Measurements from ENCODE around the gene NOC2L.
A peak's percentile ranks its signal among the peaks of the same experiment; 100 is the strongest.

The NOC2L gene

DNA sequence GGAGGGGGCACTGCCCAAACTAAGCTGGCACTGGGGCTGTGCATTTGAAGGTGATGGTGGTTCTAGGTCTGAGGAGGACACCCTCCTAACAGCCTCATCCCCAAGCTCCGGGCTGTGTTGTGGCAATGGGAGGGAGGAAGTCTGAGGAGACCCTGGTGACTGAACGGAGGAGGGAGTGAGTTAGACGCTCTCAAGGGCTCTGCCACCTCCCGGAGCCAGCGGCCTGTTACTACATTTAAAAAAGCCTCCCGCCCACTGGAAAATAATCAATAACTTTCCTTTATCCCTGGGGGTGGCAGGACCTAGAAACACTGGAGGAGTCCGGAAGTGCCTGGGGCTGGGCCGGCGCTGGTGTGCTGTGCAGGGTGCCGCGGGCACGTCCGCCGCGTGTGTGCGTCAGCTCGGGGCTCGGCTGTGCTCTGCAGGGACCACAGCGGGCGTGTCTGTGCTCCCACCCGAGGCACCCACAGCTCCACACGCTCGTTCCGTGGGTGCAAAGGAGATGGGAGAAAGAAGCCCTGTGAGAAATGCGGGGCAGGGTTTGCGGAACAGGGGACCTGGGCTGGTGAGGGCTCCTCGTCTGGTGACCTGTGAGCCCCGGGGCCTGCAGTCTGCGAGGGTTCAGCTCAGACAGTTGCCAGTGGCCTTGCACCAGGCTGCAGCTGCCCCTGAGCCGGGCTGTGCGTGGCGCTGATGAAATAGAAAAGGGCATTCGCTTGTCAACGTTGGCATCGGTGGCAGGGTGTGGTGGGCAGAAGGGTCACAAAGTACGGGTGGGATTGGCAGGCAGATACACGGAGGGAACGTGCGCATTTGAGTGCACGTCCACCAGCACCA, 30.0 kb downstream of the NOC2L start:
- no peak for DNase-seq

DNA sequence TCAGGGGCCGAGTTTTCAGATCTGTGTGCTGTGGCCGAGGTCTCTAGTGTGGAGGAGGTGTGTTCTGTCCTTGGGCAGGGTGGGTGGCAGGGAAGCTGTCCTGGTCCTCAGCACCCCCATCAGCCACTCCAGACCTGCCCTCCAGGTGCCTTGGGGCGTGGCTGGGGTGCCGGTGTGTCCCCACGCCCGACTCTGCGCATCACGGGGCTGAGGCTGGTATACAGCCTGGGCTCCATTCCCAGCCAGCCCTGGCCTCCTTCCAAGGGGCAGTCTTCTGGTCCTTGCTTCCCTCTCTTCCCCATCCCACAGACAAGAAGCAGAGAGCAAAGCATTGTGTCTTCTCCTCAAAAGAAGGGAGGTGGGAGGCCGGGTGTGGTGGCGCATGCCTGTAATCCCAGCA, 31.3 kb downstream of the NOC2L start:
- no peak for DNase-seq

DNA sequence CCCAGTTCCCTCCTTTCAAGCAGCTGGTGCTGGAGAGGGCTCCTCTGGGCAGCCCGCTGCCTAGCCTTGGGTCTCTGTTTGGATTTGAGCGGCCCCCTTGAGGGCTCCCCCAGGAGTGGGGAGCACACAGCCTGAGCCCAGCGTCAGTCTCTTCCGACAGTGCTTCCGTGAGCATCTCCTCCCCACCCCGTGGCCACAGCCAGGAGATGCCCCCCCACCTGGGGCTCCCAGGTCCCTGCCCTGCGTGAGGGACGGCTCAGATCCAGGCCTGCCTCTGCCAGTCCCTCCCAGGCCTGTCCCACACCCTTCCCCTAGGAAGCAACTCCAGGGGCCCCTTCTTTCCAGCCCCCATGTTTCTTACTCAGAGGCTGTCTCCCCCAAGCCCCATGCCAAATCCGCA, 31.8 kb downstream of the NOC2L start:
- DNase-seq, result no peak

DNA sequence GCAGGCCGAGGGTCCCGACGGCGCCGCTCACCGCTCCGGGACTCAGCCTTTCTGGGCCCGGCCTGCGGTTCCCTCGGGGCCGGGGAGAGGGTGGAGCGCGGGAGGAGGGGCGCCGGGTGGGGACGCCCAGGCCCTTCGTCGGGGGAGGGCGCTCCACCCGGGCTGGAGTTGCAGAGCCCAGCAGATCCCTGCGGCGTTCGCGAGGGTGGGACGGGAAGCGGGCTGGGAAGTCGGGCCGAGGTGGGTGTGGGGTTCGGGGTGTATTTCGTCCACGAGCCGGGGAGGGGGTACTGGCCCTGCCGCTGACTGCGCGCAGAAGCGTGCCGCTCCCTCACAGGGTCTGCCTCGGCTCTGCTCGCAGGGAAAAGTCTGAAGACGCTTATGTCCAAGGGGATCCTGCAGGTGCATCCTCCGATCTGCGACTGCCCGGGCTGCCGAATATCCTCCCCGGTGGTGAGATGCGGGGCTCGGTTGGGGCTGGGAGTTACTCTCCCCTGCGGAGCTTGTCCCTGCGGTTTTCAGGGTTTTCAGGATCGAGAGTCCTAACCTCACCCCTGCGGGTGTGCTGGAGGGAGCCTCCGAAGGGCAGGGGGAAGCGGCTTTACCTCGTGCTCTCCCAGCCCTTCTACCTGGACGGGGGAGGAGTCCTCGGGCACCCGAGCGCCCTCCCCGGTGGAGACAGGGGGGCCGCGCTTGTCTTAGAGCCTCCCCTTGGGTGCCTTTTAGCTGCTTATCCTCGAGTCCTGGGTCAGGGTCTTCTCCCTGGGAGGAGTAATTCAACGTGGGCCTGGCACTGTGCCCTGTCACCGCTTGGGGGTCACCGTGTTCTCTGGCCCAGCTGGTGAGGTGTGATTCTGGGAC, 33.3 kb downstream of the NOC2L start:
- no peak for DNase-seq

DNA sequence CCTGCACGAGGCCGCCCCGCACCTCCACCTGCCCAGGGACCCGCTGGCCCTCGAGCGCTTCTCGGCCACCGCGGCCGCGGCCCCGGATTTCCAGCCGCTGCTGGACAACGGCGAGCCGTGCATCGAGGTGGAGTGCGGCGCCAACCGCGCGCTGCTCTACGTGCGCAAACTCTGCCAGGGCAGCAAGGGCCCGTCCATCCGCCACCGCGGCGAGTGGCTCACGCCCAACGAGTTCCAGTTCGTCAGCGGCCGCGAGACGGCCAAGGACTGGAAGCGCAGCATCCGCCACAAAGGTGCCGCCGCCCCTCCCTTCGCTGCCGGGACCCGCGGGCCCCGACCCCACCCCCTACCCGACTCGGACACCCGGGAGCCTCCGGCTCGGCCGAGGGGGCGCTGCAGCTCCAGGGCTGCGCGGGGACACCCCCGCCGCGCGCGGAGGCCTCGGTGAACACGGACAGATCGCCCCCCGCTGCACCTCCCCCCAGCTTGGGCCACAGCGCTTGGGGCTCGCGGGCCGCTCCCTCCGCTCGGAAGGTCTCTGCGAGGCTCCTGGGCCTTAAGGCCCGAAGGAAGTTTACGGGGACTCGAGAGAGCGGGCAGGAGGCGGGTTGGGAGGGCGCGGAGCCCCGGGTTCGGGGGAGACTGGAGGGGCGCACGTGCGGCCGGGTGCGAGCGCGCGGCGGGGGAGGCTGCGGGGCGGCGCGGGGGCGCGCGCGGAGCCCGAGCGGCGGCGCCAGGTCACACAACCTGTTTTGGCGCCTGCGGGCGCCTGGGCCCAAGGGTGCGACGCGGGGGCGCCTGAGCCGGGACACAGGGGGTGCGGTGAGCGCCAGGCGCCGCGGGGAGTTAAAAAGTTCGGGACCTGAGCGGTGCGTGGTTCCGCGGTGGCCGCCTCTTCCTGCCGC, 34.1 kb downstream of the NOC2L start:
- DNase-seq, result no peak

DNA sequence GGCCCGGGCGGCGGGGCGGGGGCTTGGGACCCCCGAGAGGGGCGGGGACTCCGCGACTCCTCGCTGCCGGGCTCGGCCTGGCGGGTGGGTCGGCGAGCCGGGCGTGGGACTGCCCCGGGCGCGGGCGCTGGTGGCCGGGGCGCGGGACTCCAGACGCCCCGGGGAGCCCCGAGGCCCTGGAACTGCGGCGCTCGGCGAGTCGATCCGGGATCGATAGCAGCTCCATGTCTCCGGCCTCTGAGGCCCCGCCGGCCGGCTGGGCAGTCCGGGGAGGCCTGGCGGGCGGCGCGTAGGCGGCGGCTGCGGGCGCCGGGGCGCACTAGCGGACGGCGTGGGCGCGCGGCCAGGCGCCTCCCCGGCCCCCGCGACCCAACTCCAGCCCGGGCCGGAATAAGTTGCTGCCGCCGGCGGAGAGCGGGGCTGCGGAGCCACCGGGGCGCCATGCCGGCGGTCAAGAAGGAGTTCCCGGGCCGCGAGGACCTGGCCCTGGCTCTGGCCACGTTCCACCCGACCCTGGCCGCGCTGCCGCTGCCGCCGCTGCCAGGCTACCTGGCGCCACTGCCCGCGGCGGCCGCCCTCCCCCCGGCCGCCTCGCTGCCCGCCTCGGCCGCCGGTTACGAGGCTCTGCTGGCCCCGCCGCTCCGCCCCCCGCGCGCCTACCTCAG, 34.9 kb downstream of the NOC2L start:
- no peak for DNase-seq

DNA sequence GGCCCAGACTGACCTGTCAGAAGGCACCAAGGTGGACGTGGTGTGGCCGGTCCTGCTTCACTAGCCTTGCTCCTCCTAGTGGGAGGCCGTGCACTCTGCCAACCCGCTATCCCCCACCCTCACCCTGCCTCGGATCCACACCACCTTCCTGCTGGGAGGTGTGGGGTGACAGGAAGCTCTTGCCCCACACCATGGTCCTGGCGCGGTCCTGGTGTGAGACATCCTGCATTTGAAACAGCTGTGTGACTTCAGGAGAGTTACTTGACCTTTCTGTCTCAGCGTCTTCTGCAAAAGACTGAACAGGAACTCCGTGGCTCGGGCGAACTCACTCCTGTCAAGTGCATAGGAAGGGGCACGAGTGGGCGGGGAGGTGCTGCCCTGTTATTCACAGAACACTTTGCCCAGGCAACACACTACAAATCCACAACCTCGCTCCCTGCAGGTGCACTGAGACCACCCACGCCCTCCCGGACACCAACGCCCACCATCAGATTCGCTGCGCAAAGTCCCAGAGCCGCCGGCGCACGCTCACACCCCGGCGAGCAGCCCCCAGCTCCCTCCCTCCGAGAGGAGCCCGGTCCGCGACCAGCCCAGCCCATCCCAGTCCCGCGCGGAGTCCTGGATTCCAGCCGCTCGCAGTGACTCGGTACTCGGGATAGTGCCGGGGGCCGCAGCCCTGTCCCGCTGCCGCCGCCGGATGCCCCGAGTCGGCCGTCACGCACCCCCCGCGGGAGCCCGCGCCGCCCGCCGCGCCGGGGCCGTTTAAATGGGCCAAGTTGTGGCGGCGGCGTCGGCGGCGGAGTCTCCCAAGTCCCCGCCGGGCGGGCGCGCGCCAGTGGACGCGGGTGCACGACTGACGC, 35.7 kb downstream of the NOC2L start, which contains the start of gene SAMD11:
TSS of gene SAMD11 (plus strand) at position 793 of the 860 bp plus-strand sequence. CDS start 509 bp downstream, outside the sequence.
- DNase-seq, result peak in 3 of 5 donors; percentile 41 to 59 (median 46)

DNA sequence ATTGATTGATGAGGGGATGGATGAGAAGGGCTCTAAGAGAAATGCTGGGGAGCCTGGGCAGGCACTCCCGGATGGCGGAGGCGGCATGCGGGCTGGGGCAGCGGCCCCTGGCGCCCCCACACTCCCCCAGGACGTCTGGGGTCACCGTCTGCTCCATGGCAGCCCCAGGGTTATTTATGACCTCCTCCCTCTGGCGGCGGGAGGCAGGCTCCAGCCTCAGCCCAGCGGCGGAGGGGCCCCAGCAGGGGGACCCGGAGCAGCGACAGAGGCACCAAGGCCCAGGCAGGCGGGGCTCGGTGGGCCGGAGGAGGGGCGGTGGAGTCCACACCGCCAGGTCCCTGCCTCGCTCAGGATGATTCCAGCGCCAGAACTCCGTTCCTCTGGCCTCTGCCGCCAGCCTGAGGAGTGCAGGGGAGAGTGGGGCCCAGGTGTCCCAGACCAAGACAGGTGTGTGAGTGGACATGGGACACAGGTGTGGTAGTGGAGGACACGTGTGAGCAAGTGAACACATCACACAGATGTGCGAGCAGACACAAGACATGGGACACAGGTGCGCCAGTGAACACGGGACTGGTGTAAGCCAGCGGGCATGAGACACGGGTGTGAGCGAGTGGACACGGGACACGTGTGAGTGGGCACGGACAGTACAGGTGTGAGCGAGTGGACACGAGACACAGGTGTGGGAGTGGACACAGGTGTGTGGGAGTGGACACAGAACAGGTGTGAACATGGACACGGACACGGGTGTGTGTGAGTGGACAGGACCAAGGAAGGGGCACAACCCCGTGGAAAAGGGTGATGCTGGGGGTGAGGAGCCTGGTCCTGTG, 37.8 kb downstream of the NOC2L start:
- peak in 2 of 5 donors; percentile 21 to 32 for DNase-seq

DNA sequence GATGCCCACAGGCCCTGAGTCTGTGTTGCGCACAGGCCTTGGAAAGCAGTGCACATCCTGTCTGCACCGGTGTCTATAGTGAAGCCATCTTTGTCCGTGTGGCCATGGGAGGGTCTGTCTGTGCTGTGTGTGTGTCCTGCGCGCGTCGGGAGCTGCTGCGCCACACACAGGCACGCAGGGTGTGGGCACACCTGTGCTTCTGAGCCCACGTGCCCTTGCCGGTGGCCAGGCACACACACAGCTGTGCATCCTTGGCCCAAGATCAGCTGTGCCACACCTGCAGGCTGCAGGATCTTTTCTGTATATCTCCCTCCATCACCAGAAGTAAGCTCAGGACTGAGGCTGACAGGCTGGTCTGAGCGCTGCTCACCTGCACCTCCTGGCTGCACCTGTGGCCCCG, 38.5 kb downstream of the NOC2L start:
- no peak for DNase-seq

DNA sequence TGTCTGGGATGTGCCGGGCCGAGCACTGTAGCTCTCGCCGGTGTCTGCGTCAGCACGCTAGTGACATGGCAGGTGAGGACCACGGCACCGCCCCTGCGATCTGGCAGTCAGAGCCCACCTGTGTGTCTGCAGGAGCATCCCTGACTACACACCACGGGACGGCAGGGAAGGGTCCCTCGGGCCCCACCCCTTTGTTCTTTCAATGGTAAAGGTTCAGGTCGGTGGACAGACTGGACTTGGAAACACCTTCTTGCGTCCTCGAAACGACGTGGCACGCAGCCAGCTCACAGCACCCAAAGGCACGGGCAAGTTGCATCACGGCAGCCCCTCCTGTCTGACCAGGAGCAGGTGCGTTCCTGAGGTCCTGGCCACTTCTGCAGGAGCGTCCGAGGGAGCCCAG, 39.0 kb downstream of the NOC2L start:
- DNase-seq, result no peak

DNA sequence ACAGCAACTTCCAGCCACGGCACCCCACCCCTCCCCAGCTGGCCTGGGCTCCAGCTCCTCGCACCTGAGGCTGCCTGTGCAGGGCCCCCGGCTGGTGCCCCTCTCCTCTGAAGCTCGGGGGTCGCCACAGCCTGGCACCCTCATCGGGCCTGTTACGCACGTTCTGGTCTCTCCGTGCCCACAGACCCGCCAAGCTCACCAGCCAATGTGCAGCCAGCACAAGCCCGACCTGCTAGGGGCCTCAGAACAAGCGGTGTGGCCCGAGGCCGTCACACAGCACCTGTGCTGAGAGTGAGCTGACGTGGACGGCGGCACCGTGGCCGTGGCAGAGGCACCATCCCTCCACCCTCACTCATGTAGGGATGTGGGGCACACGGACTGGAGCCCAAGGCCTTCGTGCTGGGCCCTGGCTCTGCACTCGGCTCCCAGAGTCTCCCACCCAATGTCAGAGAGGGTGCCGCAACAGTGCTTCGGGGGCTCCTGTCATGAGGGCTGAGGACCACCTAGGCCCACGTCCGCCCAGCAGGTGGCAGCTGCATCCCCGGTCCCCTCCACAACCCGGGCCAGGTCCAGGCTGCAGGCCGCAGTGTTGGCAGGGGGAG, 39.7 kb downstream of the NOC2L start:
- DNase-seq, result no peak

DNA sequence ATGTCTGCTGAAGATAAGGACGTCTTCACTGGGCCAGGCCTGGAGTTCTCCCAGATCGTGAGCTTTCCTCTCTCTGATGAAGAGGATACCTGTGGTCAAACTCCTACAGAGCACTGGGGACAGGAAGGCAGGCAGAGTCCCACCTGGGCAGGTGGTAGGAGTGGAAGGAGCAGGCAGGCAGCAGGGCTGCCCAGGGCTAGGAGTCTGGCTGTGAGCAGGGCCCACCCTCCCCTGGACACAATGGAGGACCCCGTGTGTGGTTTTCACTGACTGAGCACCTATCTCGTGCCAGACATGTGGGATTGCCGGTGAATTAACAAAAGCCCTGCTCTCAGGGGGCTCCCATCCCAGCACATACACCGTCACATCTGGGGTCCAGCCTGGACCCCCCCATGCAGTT, 40.2 kb downstream of the NOC2L start:
- no peak for DNase-seq

DNA sequence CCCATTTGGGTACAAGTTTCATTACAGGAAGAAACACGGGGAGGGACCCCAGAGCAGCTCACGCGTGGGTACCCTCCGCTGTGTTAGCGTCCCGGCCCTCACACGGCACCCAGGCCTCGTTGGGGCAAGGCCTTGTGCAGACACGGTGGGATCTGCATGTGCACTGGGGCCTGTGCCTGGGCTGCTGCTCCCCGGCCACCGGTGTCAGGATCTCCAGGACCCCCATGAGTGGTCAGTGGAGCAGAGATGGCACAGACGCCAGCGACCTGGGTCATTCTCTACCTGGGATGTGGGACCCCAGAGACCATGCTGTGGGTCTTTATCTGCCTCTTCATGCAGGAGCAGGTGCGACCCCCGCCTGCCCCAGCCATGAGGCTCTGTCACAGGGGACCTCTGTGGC, 40.7 kb downstream of the NOC2L start:
- no peak for DNase-seq

DNA sequence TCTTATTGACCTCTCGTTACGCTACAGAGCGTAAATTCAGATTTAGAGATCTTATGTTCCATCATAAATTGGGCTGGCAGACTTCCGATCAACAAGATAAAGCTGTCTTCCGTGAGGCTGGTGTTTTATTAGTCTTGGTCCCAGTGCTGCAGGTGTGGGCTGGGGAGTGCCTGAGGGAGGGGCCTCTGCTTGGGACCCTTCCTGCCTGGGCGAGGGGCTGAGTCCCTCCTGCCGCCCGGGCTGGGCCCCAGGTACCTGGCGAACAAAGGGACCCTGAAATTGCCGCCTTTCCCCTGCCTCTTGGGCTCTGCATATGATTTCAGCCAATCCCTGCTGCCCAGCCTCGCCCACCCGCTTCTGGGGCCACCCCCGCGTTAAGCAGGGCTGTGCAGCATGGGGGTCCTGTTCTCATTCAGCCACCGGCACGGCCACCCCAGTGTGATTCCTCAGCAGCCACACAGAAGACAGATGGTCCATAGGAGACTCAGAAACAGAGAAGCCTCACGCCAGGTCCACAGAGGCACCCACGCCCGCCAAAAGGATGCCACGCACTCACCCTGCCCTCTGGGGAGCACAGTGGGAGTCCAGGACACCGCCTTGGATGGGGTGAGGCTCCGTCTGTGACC, 41.5 kb downstream of the NOC2L start:
- no peak for DNase-seq

DNA sequence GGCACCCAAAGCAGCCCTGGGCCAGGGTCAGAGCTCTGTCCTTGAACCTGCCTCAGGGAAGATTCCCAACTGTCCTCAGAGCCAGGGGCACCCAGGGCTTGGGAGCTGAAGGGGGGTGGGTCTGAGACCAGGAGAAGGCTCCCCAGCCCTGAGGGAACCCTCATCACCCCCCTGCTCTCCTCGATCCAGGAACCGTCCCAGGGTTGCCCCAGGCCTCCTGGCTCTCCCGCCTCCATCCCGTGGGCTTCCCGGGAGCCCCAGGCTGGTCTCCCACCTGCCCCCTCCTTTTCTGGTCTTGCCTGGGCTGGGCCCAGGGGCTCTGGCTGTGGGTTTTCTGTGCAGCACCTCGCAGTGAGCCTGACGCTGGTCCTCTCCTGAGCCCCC, 42.0 kb downstream of the NOC2L start:
- no peak for DNase-seq

DNA sequence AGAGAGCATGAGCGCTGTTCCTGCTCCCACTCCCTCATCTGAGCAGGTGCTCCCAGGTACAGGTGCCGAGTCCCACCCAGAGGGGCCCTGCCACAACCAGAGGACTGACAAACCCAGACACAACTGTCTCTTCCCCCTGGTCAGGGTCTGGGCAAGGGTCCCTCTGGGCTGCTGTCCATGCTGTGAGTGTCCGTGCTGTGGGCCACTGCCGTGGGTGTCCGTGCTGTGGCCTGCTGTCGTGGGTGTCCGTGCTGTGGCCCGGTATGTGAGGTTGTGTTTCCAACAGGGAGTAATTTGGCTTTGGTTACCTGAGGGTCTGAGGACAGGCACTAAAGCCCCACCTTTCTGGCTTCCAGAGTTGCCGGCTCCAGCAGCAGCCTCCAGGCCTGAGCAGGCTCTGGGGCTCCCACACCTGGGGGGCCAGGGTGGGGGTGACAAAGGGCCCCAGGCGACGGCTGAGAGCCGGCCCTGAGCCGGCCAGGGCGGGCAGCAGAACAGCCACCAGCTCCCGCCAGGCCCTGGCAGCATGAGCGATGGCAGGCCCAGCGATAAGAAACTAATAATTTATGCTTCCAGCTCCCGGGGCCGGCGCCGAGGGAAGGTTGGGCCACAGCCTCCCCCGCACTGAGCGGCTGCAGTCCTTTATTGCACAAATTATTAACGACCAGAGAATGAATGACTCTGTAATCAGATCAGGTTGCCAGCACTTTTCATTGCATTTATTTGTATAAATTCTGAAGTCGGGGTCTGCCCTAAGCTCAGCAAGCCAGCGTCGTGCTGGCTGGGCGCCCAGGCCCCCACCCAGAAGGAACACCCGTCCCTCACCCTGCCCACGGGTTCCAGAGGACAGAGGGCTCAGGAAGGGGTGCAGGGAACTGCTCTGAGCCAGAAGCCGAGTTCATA, 42.6 kb downstream of the NOC2L start:
- no peak for DNase-seq

DNA sequence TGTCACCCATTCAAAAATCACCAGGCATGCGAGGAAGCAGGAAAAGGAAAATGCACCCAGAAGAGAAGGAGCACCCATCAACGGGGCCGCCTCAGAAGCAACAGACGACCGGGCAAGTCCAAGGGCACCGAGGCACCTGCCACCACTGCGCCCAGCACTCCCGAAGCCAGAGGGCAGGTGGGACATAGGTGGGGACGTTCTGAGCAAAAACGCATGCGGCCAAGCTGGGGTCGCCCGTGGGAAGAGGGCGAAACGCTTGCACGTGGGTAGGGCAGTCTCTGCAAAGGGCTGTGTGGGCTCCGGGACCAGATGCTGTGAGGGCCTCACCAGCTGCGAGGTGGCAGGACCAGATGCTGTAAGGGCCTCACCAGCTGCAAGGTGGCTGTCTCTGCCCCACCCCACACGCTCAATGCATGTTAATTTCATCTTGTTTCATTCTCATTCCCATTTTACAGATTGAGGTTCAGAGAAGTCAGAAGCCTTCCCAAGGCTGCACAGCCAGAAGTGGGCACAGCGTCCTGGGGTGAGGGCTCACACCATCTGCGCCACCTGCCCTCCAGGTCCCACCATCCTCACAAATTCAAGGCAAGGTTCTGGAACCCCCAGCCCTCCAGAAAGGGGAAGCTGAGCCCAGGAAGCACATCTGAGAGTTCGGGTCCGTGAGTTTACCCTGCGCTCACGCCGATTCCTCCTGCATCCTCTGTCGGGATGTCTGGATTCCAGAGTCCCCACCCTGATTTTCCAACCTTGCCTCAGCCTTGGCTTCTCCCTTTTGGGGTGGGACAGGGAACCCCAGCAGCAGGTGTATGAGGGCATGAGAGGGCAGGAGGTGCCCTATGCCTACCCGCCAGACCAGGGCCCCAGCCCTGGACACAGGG, 43.5 kb downstream of the NOC2L start:
- peak in 2 of 5 donors; percentile 2 to 4 for DNase-seq
